ENCODE measurements around the gene MRPL23. TPM values are rescaled to one million over a fixed set of nuclear protein-coding genes. Genes with fewer than 3 reads are reported as not detected.
A peak's percentile ranks its signal among the peaks of the same experiment; 100 is the strongest.

Gene MRPL23
- total RNA-seq, 1 experiment from 2014 or later, result 15.0 TPM

GRCh38 chr11:1921574-1922141, 25.5 kb upstream of the MRPL23 start:
- Mint-ChIP-seq H3K4me1 (ENCODE audit: low read depth, unreplicated experiment) (no peaks in the 10 kb centered on the region), H3K9me3 (ENCODE audit: unreplicated experiment) (no peaks in the 10 kb centered on the region), H3K36me3 (ENCODE audit: insufficient read depth, unreplicated experiment) (no peaks in the 10 kb centered on the region), H3K4me3 (ENCODE audit: unreplicated experiment) (no peak overlapping the region), H3K27me3 (ENCODE audit: insufficient read depth, unreplicated experiment) (no peaks in the 10 kb centered on the region), H3K27ac (ENCODE audit: unreplicated experiment) (no peak overlapping the region)
- BruUV-seq (replicated peaks), result no TSS peak
- intact Hi-C loops (cut with micrococcal nuclease; ENCODE audit: unreplicated experiment), result no loop called here
- no peak for TF ChIP-seq CTCF (IDR thresholded peaks at IDR 0.05; ENCODE audit: insufficient read depth in 1 of 2, low read depth in 1 of 2, low read length in 1 of 2, severe bottlenecking in 1 of 2, unreplicated experiment in 1 of 2)
- no peaks in the 10 kb centered on the region for H3K4me1 ChIP-seq
- no peaks in the 10 kb centered on the region for H3K9me3 ChIP-seq
- CTCF ChIA-PET, result interaction anchor here (1.2 to 2.3 kb wide), 3 partner anchors 39 to 282 kb away, joined by 3 to 16 read pairs (median 6); no protein-coding TSS in a partner anchor
- POLR2A ChIA-PET, result no interaction called here
- H3K4me3 ChIP-seq (ENCODE audit: low read depth, low read length), result no peak overlapping the region
- no peak for DNase-seq
- H3K36me3 ChIP-seq (ENCODE audit: control insufficient read depth, insufficient read depth, low read length), result no peaks in the 10 kb centered on the region
- no peaks in the 10 kb centered on the region for H3K27me3 ChIP-seq (replicated peaks; ENCODE audit: control insufficient read depth, insufficient read depth, low read length)

- no peak for DNase-seq
- Mint-ChIP-seq H3K4me1 (ENCODE audit: low read depth, unreplicated experiment) (no peaks in the 10 kb centered on the region), H3K4me3 (ENCODE audit: unreplicated experiment) (no peak overlapping the region), H3K27ac (ENCODE audit: unreplicated experiment) (no peak overlapping the region), H3K36me3 (ENCODE audit: insufficient read depth, unreplicated experiment) (no peaks in the 10 kb centered on the region), H3K9me3 (ENCODE audit: unreplicated experiment) (no peaks in the 10 kb centered on the region), H3K27me3 (ENCODE audit: insufficient read depth, unreplicated experiment) (no peaks in the 10 kb centered on the region)
- intact Hi-C loops (cut with micrococcal nuclease; ENCODE audit: unreplicated experiment), result no loop called here
- BruUV-seq (replicated peaks), result no TSS peak
- Histone ChIP-seq H3K27me3 (replicated peaks; ENCODE audit: control insufficient read depth, insufficient read depth, low read length) (no peaks in the 10 kb centered on the region), H3K36me3 (ENCODE audit: control insufficient read depth, insufficient read depth, low read length) (no peaks in the 10 kb centered on the region), H3K9me3 (no peaks in the 10 kb centered on the region), H3K4me1 (no peaks in the 10 kb centered on the region; the same call in 1 of the 2 replicates), H3K4me3 (ENCODE audit: low read depth, low read length) (no peak overlapping the region)
- CTCF ChIA-PET, result interaction anchor here (0.5 to 2.3 kb wide), 3 partner anchors 40 to 229 kb away, joined by 3 to 16 read pairs (median 6); no protein-coding TSS in a partner anchor
- no peak for TF ChIP-seq CTCF (IDR thresholded peaks at IDR 0.05; ENCODE audit: insufficient read depth in 1 of 2, low read depth in 1 of 2, low read length in 1 of 2, severe bottlenecking in 1 of 2, unreplicated experiment in 1 of 2)
- POLR2A ChIA-PET, result no interaction called here
Measured at GRCh38 chr11:1922481-1923081, 24.6 kb upstream of the MRPL23 start.

- Histone ChIP-seq H3K27me3 (replicated peaks; ENCODE audit: control insufficient read depth, insufficient read depth, low read length) (no peaks in the 10 kb centered on the region), H3K36me3 (ENCODE audit: control insufficient read depth, insufficient read depth, low read length) (no peaks in the 10 kb centered on the region), H3K4me3 (ENCODE audit: low read depth, low read length) (no peak overlapping the region), H3K4me1 (no peaks in the 10 kb centered on the region; the same call in 1 of the 2 replicates), H3K9me3 (no peaks in the 10 kb centered on the region)
- peak in 1 of 2 experiments; percentile 7 for DNase-seq
- Mint-ChIP-seq H3K9me3 (ENCODE audit: unreplicated experiment) (no peaks in the 10 kb centered on the region), H3K4me3 (ENCODE audit: unreplicated experiment) (no peak overlapping the region), H3K4me1 (ENCODE audit: low read depth, unreplicated experiment) (no peaks in the 10 kb centered on the region), H3K36me3 (ENCODE audit: insufficient read depth, unreplicated experiment) (no peaks in the 10 kb centered on the region), H3K27ac (ENCODE audit: unreplicated experiment) (no peak overlapping the region), H3K27me3 (ENCODE audit: insufficient read depth, unreplicated experiment) (no peaks in the 10 kb centered on the region)
- ChIA-PET CTCF (interaction anchor here (0.6 kb wide), 1 partner anchor 283 kb away, joined by 3 read pairs; no protein-coding TSS in a partner anchor), POLR2A (no interaction called here)
- no TSS peak for BruUV-seq (replicated peaks)
- intact Hi-C loops (cut with micrococcal nuclease; ENCODE audit: unreplicated experiment), result no loop called here
- TF ChIP-seq CTCF (IDR thresholded peaks at IDR 0.05; ENCODE audit: insufficient read depth in 1 of 2, low read depth in 1 of 2, low read length in 1 of 2, severe bottlenecking in 1 of 2, unreplicated experiment in 1 of 2), result no peak
Measured at GRCh38 chr11:1923201-1923956, 23.8 kb upstream of the MRPL23 start.
